Prostate gland (tissue), 2 donors: ENCODE results near the gene FOXL1.

ENCODE experiments used
- POLR2A ChIP-seq: fragments of 450-650 bp; IDR thresholded peaks from one replicate; pipeline ENCODE4 v1.6.1; 2016; ENCODE audit warnings: antibody characterized with exemption, mild to moderate bottlenecking
- TF ChIP-seq, protein P1 (sequence below), 4 experiments: fragments of 200-600 bp in 2 of 4; fragments of 450-650 bp in 2 of 4; sonication (generic) in 2 of 4; IDR thresholded peaks; 1 replicate in 3 of 4; 2 replicates in 1 of 4; pipeline ENCODE4 v1.5.1; 2016 to 2019; ENCODE audit warnings: antibody characterized with exemption in 4 of 4, mild to moderate bottlenecking in 2 of 4, moderate library complexity in 2 of 4

DNA sequence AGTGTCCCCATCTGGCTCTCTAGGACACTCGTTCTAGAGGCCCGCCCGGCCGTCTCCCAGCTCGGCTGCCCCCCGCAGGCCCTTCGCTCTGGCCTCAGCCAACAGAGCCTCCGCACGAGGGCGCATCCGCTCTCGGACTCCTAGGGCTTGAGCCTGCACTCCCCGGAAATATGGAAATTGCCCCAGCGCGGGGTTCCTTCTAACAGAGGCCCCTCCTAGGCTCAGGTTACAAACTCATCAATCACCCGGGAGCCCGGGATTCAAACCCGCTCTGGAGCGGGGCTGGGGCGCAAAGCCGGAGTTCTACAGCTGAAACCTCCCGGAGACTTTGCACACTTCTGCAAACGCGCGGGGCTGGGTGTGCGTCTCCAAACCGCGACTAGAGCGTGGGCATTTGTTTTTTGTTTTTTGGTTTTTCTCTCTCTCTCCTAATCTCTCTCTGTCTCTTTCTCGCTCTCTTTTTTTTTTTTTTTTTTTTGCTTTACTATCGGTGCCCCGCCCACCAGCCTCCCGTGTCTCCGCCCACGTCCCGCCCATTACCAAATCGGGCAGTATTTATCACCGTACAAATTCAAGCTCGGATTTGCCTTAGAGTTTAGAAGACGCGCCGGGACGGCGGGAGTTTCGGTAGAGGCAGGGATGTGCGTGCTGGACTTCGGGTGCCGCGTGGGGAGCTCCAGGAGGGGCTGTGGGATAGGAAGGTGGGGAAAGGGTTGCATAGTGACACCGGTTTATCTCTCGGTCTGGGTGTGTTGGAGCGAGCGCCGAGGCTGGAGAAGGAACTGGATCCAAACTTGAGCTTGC lies 2.4 kb upstream of the FOXL1 start:
- TF ChIP-seq, protein P1, sequence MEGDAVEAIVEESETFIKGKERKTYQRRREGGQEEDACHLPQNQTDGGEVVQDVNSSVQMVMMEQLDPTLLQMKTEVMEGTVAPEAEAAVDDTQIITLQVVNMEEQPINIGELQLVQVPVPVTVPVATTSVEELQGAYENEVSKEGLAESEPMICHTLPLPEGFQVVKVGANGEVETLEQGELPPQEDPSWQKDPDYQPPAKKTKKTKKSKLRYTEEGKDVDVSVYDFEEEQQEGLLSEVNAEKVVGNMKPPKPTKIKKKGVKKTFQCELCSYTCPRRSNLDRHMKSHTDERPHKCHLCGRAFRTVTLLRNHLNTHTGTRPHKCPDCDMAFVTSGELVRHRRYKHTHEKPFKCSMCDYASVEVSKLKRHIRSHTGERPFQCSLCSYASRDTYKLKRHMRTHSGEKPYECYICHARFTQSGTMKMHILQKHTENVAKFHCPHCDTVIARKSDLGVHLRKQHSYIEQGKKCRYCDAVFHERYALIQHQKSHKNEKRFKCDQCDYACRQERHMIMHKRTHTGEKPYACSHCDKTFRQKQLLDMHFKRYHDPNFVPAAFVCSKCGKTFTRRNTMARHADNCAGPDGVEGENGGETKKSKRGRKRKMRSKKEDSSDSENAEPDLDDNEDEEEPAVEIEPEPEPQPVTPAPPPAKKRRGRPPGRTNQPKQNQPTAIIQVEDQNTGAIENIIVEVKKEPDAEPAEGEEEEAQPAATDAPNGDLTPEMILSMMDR (IDR thresholded peaks at IDR 0.05) = peak in 2 of 4 experiments; percentile 20 to 64
- peak; percentile 60 for TF ChIP-seq POLR2A
